Stomach (tissue), 9 donors: ENCODE measurements around the gene SDCCAG8. TPM values are rescaled to one million over a fixed set of nuclear protein-coding genes. Genes with fewer than 3 reads are reported as not detected.

ENCODE experiments used
- DNase-seq, 2 donors: peaks; one replicate each; pipeline versions ENCODE4 v3.0.0 to v3.0.0-alpha.2; 2013 to 2019
- H3K27ac ChIP-seq, 5 donors: fragments of 200-600 bp in 4 of 5; sonication (generic) in 4 of 5; one replicate each; pipeline ENCODE4 v1.5.1; 2013 to 2019; ENCODE audit warnings: mild to moderate bottlenecking in 1 of 5, moderate library complexity in 1 of 5
- H3K27me3 ChIP-seq, 3 donors: fragments of 200-600 bp; sonication (generic); one replicate each; pipeline ENCODE4 v1.5.1; 2017 to 2019; ENCODE audit warnings: mixed run types in 1 of 3
- H3K36me3 ChIP-seq, 4 donors: fragments of 200-600 bp; sonication (generic); 1 replicate in 3 of 4; 2 replicates in 1 of 4; pipeline ENCODE4 v1.5.1; 2016 to 2019
- H3K4me1 ChIP-seq, 4 donors: fragments of 200-600 bp; sonication (generic); one replicate each; pipeline ENCODE4 v1.5.1; 2016 to 2019
- H3K4me3 ChIP-seq, 4 donors: fragments of 200-600 bp; sonication (generic) in 3 of 4; one replicate each; pipeline ENCODE4 v1.5.1; 2016 to 2019; ENCODE audit warnings: mild to moderate bottlenecking in 1 of 4
- H3K9me3 ChIP-seq, 4 donors: fragments of 200-600 bp; sonication (generic); one replicate each; pipeline ENCODE4 v1.5.1; 2016 to 2019
- EP300 ChIP-seq: sonication (generic); formaldehyde crosslinking; IDR thresholded peaks from one replicate; pipeline ENCODE4 v1.6.1; 2017; ENCODE audit warnings: antibody characterized with exemption
- POLR2A ChIP-seq, 4 donors: fragments of 450-650 bp; IDR thresholded peaks; one replicate each; pipeline ENCODE4 v1.6.1; 2016; ENCODE audit warnings: antibody characterized with exemption in 4 of 4, control low read depth in 2 of 4, mild to moderate bottlenecking in 1 of 4, moderate library complexity in 1 of 4
- POLR2AphosphoS5 ChIP-seq, 3 donors: sonication (generic); formaldehyde crosslinking; IDR thresholded peaks; one replicate each; pipeline ENCODE4 v1.6.1; 2016; ENCODE audit warnings: antibody characterized with exemption in 3 of 3
- WGBS, 5 donors: extraction: QIAGEN DNeasy Blood & Tissue Kit in 3 of 5; methylation state at CpG; one replicate each; pipeline versions ENCODE4 v1.1.5 to v1.1.7; 2013 to 2018; 5-methylcytosine and 5-hydroxymethylcytosine counted together
- intact Hi-C: fragments of 100-400 bp; cut with DNase I; formaldehyde crosslinking; loops from one replicate; pipeline ENCODE4 v1.15.1; 2023; ENCODE audit warnings: low total_unique reads
- polyA plus RNA-seq, 3 donors: library from polyadenylated mRNA; stranded (reverse); fragments of 200-250 nt; gene quantifications; one replicate each; pipeline ENCODE4 v1.2.3, GENCODE V29; 2013
- total RNA-seq, 5 donors: library from RNA; depleted of rRNA; stranded (reverse); fragments of >200 nt; gene quantifications; one replicate each; pipeline versions ENCODE4 v1.1.0 to v1.2.3, GENCODE V29; 2014 to 2016
- TF ChIP-seq, protein P1 (sequence below), 7 experiments: fragments of 450-650 bp in 4 of 7; fragments of 200-600 bp in 3 of 7; sonication (generic) in 3 of 7; IDR thresholded peaks; one replicate each; pipeline ENCODE4 v1.5.1; 2016 to 2019; ENCODE audit warnings: antibody characterized with exemption in 7 of 7, control low read depth in 2 of 7, mild to moderate bottlenecking in 1 of 7
- donor health status: healthy with polysubstance abuse.
- donor health status: Bipolar disorder and iron deficiency.
- donor health status: healthy.

The SDCCAG8 gene
- total and polyA plus RNA-seq, 8 donors, result 16.3 to 184 (median 24.5) TPM

DNA sequence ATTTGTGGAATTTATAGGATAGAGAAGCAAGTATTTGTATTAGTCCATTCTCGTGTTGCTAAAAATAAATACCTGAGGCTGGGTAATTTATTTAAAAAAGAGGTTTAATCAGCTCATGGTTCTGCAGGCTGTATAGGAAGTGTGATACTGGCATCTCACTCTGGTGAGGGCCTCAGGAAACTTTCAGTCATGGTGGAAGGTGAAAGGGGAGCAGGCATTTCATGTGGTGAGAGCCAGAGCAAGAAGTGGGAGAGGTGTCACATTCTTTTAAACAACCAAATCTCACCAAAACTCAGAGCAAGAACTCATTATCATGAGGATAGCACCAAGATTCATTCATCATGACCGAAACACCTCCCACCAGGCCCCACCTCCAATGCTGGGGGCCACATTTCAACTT, 18.1 kb downstream of the SDCCAG8 start:
- peaks cover 4 to 85% (median 71%) of the 10 kb centered on the region in 4 donors for H3K36me3 ChIP-seq

DNA sequence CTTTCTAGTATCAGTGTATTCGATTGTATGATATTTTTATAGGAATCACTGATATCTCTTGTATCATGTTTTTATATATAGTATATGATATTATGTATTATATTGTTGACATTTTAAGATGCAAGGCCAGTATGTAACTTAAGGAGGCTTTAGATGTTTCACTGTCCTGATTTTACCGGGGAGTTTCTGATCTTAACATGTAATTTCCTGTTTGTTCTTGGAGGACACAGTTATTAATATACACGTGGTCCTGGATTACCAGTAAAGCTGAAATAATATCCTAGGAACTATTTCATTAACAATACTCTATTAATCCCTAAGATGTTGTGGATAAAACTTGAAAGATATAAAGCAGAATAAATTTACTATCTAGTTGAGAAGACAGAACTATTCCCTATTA, 19.5 kb downstream of the SDCCAG8 start:
- WGBS, 5 donors, result 81 to 85% (median 83%) methylated on average over 3 of the region's 3 CpGs
- H3K36me3 ChIP-seq, result peaks cover 4 to 86% (median 72%) of the 10 kb centered on the region in 4 donors
- intact Hi-C loops, result no loop called here

More for the DNA sequence above, 18.1 kb downstream of the SDCCAG8 start:
- Histone ChIP-seq H3K4me1 (peaks cover 0 to 24% (median 11%) of the 10 kb centered on the region in 4 donors), H3K9me3 (no peaks in the 10 kb centered on the region), H3K27me3 (no peaks in the 10 kb centered on the region), H3K27ac (no peak overlapping the region), H3K4me3 (no peak overlapping the region)
- 84 to 95% (median 94%) methylated on average over 2 of the region's 2 CpGs for WGBS, 5 donors
- intact Hi-C loops, result no loop called here
- TF ChIP-seq POLR2AphosphoS5 (IDR thresholded peaks at IDR 0.05) (no peak), EP300 (no peak), POLR2A (IDR thresholded peaks at IDR 0.05) (no peak)
- TF ChIP-seq, protein P1, sequence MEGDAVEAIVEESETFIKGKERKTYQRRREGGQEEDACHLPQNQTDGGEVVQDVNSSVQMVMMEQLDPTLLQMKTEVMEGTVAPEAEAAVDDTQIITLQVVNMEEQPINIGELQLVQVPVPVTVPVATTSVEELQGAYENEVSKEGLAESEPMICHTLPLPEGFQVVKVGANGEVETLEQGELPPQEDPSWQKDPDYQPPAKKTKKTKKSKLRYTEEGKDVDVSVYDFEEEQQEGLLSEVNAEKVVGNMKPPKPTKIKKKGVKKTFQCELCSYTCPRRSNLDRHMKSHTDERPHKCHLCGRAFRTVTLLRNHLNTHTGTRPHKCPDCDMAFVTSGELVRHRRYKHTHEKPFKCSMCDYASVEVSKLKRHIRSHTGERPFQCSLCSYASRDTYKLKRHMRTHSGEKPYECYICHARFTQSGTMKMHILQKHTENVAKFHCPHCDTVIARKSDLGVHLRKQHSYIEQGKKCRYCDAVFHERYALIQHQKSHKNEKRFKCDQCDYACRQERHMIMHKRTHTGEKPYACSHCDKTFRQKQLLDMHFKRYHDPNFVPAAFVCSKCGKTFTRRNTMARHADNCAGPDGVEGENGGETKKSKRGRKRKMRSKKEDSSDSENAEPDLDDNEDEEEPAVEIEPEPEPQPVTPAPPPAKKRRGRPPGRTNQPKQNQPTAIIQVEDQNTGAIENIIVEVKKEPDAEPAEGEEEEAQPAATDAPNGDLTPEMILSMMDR (IDR thresholded peaks at IDR 0.05), result no peak
- DNase-seq, result no peak

DNA sequence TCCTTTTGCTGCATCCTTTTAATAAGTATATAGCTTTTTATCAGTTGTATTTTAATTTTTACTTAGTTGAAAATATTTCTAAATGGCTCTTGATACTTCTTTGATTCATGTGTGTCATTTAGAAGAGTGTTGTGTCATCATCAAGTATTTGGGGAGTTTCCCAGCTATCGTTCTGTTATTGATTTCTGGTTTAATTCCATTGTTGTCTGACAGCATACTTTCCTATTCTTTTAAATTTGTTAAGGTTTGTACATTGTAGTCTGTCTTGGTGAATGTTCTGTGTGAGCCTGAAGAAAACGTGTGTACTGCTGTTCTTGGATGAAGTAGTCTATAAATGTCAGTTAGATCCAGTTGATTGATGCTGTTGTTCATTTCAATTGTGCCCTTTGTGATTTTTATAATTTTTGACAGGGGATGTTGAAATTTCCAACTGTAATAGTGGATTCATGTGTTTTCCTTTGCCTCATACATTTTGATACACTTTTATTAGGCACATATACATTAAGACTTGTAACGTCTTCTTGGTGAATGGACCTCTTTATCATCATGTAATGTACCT, 24.8 kb downstream of the SDCCAG8 start:
- no peak for DNase-seq
- no peak for TF ChIP-seq POLR2AphosphoS5 (IDR thresholded peaks at IDR 0.05)
- no peak for TF ChIP-seq EP300
- no peak for TF ChIP-seq POLR2A (IDR thresholded peaks at IDR 0.05)
- TF ChIP-seq, protein P1 (IDR thresholded peaks at IDR 0.05), result no peak
- H3K4me1 ChIP-seq, result peaks cover 0 to 2% (median 0%) of the 10 kb centered on the region in 4 donors
- no peak overlapping the region for H3K27ac ChIP-seq
- no peaks in the 10 kb centered on the region for H3K27me3 ChIP-seq
- H3K36me3 ChIP-seq, result peaks cover 0 to 69% (median 60%) of the 10 kb centered on the region in 4 donors
- 68 to 79% (median 76%) methylated on average over 3 of the region's 3 CpGs for WGBS, 5 donors
- H3K9me3 ChIP-seq, result no peaks in the 10 kb centered on the region
- no peak overlapping the region for H3K4me3 ChIP-seq
- intact Hi-C loops, result no loop called here

More for the DNA sequence above, 19.5 kb downstream of the SDCCAG8 start:
- Histone ChIP-seq H3K27ac (no peak overlapping the region), H3K4me1 (peaks cover 0 to 10% (median 3%) of the 10 kb centered on the region in 4 donors), H3K4me3 (no peak overlapping the region), H3K27me3 (no peaks in the 10 kb centered on the region), H3K9me3 (no peaks in the 10 kb centered on the region)
- no peak for DNase-seq
- TF ChIP-seq POLR2AphosphoS5 (IDR thresholded peaks at IDR 0.05), result no peak

DNA sequence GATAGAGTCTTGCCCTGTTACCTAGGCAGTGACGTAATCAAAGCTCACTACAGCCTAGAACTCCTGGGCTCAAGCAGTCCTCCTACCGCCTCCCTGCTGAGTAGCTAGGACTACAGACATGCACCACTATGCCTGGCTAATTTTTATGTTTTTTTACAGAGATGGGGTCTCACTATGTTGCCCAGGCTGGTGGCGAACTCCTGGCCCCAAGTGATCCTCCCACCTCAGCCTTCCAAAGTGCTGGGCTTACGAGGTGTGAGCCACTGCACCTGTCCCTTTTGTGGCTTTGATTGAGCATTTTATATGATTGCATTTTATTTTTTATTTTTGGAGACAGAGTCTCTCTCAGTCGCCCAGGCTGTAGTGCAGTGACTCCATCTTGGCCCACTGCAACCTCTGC, 25.8 kb downstream of the SDCCAG8 start:
- H3K27ac ChIP-seq, result no peak overlapping the region
- peaks cover 0 to 69% (median 56%) of the 10 kb centered on the region in 4 donors for H3K36me3 ChIP-seq
- intact Hi-C loops, result no loop called here
- TF ChIP-seq, protein P1 (IDR thresholded peaks at IDR 0.05), result no peak
- TF ChIP-seq POLR2AphosphoS5 (IDR thresholded peaks at IDR 0.05), result no peak
- no peak for TF ChIP-seq EP300
- TF ChIP-seq POLR2A (IDR thresholded peaks at IDR 0.05), result no peak
- H3K4me1 ChIP-seq, result peaks cover 0 to 12% (median 0%) of the 10 kb centered on the region in 4 donors
- no peaks in the 10 kb centered on the region for H3K9me3 ChIP-seq
- 96 to 99% (median 98%) methylated on average over 5 of the region's 5 CpGs for WGBS, 5 donors
- H3K4me3 ChIP-seq, result no peak overlapping the region
- no peak for DNase-seq
- no peaks in the 10 kb centered on the region for H3K27me3 ChIP-seq
